ENCODE measurements around the gene ANKRD6. TPM values are rescaled to one million over a fixed set of nuclear protein-coding genes. Genes with fewer than 3 reads are reported as not detected.
A peak's percentile ranks its signal among the peaks of the same experiment; 100 is the strongest.
"Not testable (repeated sequence)": the region's sequence is repeated elsewhere in the genome, so short reads cannot be mapped to it uniquely, and the experiment has no call there.

ANKRD6 gene
- total and polyA plus RNA-seq, 7 experiments from 2014 or later: 0.71 to 6.6 (median 3.3) TPM

GRCh38 chr6:89392823-89393222, 40.1 kb upstream of the ANKRD6 start:
- no peak overlapping the region for H3K27ac Mint-ChIP-seq
- Histone ChIP-seq H3K36me3 (ENCODE audit: control insufficient read depth in 2 of 3, insufficient read depth in 3 of 3, low read length in 3 of 3) (no peaks in the 10 kb centered on the region), H3K4me3 (ENCODE audit: low read length) (no peak overlapping the region), H3K9me3 (ENCODE audit: control insufficient read depth in 2 of 3, low read length in 3 of 3) (no peaks in the 10 kb centered on the region), H3K4me1 (ENCODE audit: control insufficient read depth in 2 of 2, insufficient read depth in 2 of 2, low read length in 2 of 2) (no peaks in the 10 kb centered on the region), H3K27ac (ENCODE audit: low read depth, low read length) (no peak overlapping the region), H3K27me3 (ENCODE audit: control insufficient read depth in 2 of 2, insufficient read depth in 2 of 2, low read length in 2 of 2) (no peaks in the 10 kb centered on the region)
- peaks cover 4 to 13% (median 8%) of the 10 kb centered on the region in 11 donors for H3K9me3 Mint-ChIP-seq
- no peak for DNase-seq
- CTCF ChIA-PET: no interaction called here
- peaks cover 0 to 14% (median 0%) of the 10 kb centered on the region in 5 donors for H3K27me3 Mint-ChIP-seq
- intact Hi-C loops (cut with micrococcal nuclease): no loop called here
- ATAC-seq: no peak
- POLR2A ChIA-PET: no interaction called here
- H3K4me1 Mint-ChIP-seq: peaks cover 0 to 4% (median 0%) of the 10 kb centered on the region in 7 donors
- peaks cover 10 to 12% (median 11%) of the 10 kb centered on the region in 5 donors for H3K36me3 Mint-ChIP-seq
- H3K4me3 Mint-ChIP-seq: no peak overlapping the region

- ChIA-PET CTCF (no interaction called here), POLR2A (no interaction called here)
- H3K4me3 ChIP-seq (ENCODE audit: low read length): no peak overlapping the region
- Mint-ChIP-seq H3K4me3 (no peak overlapping the region), H3K9me3 (peaks cover 4 to 13% (median 8%) of the 10 kb centered on the region in 11 donors), H3K27me3 (peaks cover 0 to 14% (median 0%) of the 10 kb centered on the region in 5 donors), H3K4me1 (peaks cover 0 to 4% (median 0%) of the 10 kb centered on the region in 7 donors), H3K36me3 (peaks cover 10 to 12% (median 11%) of the 10 kb centered on the region in 5 donors), H3K27ac (no peak overlapping the region)
- no peak overlapping the region for H3K27ac ChIP-seq (ENCODE audit: low read depth, low read length)
- H3K9me3 ChIP-seq (ENCODE audit: control insufficient read depth in 2 of 3, low read length in 3 of 3): no peaks in the 10 kb centered on the region
- no peaks in the 10 kb centered on the region for H3K36me3 ChIP-seq (ENCODE audit: control insufficient read depth in 2 of 3, insufficient read depth in 3 of 3, low read length in 3 of 3)
- intact Hi-C loops (cut with micrococcal nuclease): no loop called here
- no peaks in the 10 kb centered on the region for H3K4me1 ChIP-seq (ENCODE audit: control insufficient read depth in 2 of 2, insufficient read depth in 2 of 2, low read length in 2 of 2)
- ATAC-seq (no peak), DNase-seq (no peak)
- H3K27me3 ChIP-seq (ENCODE audit: control insufficient read depth in 2 of 2, insufficient read depth in 2 of 2, low read length in 2 of 2): no peaks in the 10 kb centered on the region
These were observed 39.3 kb upstream of the ANKRD6 start for GRCh38 chr6:89393659-89394058.

- ATAC-seq; intact Hi-C loops (cut with micrococcal nuclease); CTCF ChIA-PET; H3K27ac Mint-ChIP-seq; H3K4me3 Mint-ChIP-seq; H3K27ac ChIP-seq (ENCODE audit: low read depth, low read length); H3K4me3 ChIP-seq (ENCODE audit: low read length); H3K4me1 Mint-ChIP-seq; H3K9me3 ChIP-seq (ENCODE audit: control insufficient read depth in 2 of 3, low read length in 3 of 3); H3K27me3 ChIP-seq (ENCODE audit: control insufficient read depth in 2 of 2, insufficient read depth in 2 of 2, low read length in 2 of 2); H3K4me1 ChIP-seq (ENCODE audit: control insufficient read depth in 2 of 2, insufficient read depth in 2 of 2, low read length in 2 of 2); H3K36me3 ChIP-seq (ENCODE audit: control insufficient read depth in 2 of 3, insufficient read depth in 3 of 3, low read length in 3 of 3); DNase-seq; POLR2A ChIA-PET: not testable (repeated sequence)
- peaks cover 4 to 12% (median 8%) of the 10 kb centered on the region in 11 donors for H3K9me3 Mint-ChIP-seq
- peaks cover 0 to 14% (median 0%) of the 10 kb centered on the region in 5 donors for H3K27me3 Mint-ChIP-seq
- H3K36me3 Mint-ChIP-seq: peaks cover 10 to 11% (median 10%) of the 10 kb centered on the region in 5 donors
These were observed 35.1 kb upstream of the ANKRD6 start for GRCh38 chr6:89397884-89398283.

- no peak overlapping the region for H3K4me3 Mint-ChIP-seq
- ChIA-PET POLR2A (no interaction called here), CTCF (interaction anchor here (0.6 kb wide), 1 partner anchor 21 kb away, joined by 9 read pairs; no protein-coding TSS in a partner anchor)
- no peak overlapping the region for H3K27ac ChIP-seq (ENCODE audit: low read depth, low read length)
- intact Hi-C loops (cut with micrococcal nuclease): no loop called here
- no peaks in the 10 kb centered on the region for H3K4me1 ChIP-seq (ENCODE audit: control insufficient read depth in 2 of 2, insufficient read depth in 2 of 2, low read length in 2 of 2)
- H3K9me3 ChIP-seq (ENCODE audit: control insufficient read depth in 2 of 3, low read length in 3 of 3): no peaks in the 10 kb centered on the region
- H3K27me3 ChIP-seq (ENCODE audit: control insufficient read depth in 2 of 2, insufficient read depth in 2 of 2, low read length in 2 of 2): no peaks in the 10 kb centered on the region
- peaks cover 0 to 5% (median 0%) of the 10 kb centered on the region in 7 donors for H3K4me1 Mint-ChIP-seq
- peaks cover 0 to 2% (median under 1%) of the 10 kb centered on the region in 5 donors for H3K36me3 Mint-ChIP-seq
- no peak overlapping the region for H3K27ac Mint-ChIP-seq
- H3K9me3 Mint-ChIP-seq: peaks cover 0 to 4% (median under 1%) of the 10 kb centered on the region in 11 donors
- DNase-seq: no peak
- peaks cover 0 to 6% (median 0%) of the 10 kb centered on the region in 5 donors for H3K27me3 Mint-ChIP-seq
- ATAC-seq: no peak
- no peaks in the 10 kb centered on the region for H3K36me3 ChIP-seq (ENCODE audit: control insufficient read depth in 2 of 3, insufficient read depth in 3 of 3, low read length in 3 of 3)
- no peak overlapping the region for H3K4me3 ChIP-seq (ENCODE audit: low read length)
These were observed 34.0 kb upstream of the ANKRD6 start for GRCh38 chr6:89398762-89399525.

- Mint-ChIP-seq H3K27me3 (peaks cover 0 to 3% (median 0%) of the 10 kb centered on the region in 5 donors), H3K9me3 (peaks cover 0 to 4% (median 0%) of the 10 kb centered on the region in 11 donors), H3K4me3 (no peak overlapping the region), H3K36me3 (peaks cover 0 to 2% (median 0%) of the 10 kb centered on the region in 5 donors), H3K4me1 (peaks cover 0 to 5% (median 0%) of the 10 kb centered on the region in 7 donors), H3K27ac (no peak overlapping the region)
- DNase-seq (no peak), ATAC-seq (no peak)
- no peaks in the 10 kb centered on the region for H3K9me3 ChIP-seq (ENCODE audit: control insufficient read depth in 2 of 3, low read length in 3 of 3)
- H3K36me3 ChIP-seq (ENCODE audit: control insufficient read depth in 2 of 3, insufficient read depth in 3 of 3, low read length in 3 of 3): no peaks in the 10 kb centered on the region
- H3K4me3 ChIP-seq (ENCODE audit: low read length): no peak overlapping the region
- H3K4me1 ChIP-seq (ENCODE audit: control insufficient read depth in 2 of 2, insufficient read depth in 2 of 2, low read length in 2 of 2): no peaks in the 10 kb centered on the region
- no peaks in the 10 kb centered on the region for H3K27me3 ChIP-seq (ENCODE audit: control insufficient read depth in 2 of 2, insufficient read depth in 2 of 2, low read length in 2 of 2)
- H3K27ac ChIP-seq (ENCODE audit: low read depth, low read length): no peak overlapping the region
- intact Hi-C loops (cut with micrococcal nuclease): no loop called here
- POLR2A ChIA-PET: no interaction called here
- CTCF ChIA-PET: no interaction called here
These were observed 32.9 kb upstream of the ANKRD6 start for GRCh38 chr6:89400050-89400449.

- CTCF ChIA-PET: no interaction called here
- H3K36me3 Mint-ChIP-seq: peaks cover 0 to 2% (median 0%) of the 10 kb centered on the region in 5 donors
- POLR2A ChIA-PET: no interaction called here
- no peaks in the 10 kb centered on the region for H3K27me3 ChIP-seq (ENCODE audit: control insufficient read depth in 2 of 2, insufficient read depth in 2 of 2, low read length in 2 of 2)
- ATAC-seq (no peak), DNase-seq (no peak)
- no peaks in the 10 kb centered on the region for H3K4me1 ChIP-seq (ENCODE audit: control insufficient read depth in 2 of 2, insufficient read depth in 2 of 2, low read length in 2 of 2)
- peaks cover 0 to 4% (median 0%) of the 10 kb centered on the region in 11 donors for H3K9me3 Mint-ChIP-seq
- H3K4me1 Mint-ChIP-seq: peaks cover 0 to 5% (median under 1%) of the 10 kb centered on the region in 7 donors
- no peak overlapping the region for H3K4me3 Mint-ChIP-seq
- intact Hi-C loops (cut with micrococcal nuclease): no loop called here
- no peaks in the 10 kb centered on the region for H3K9me3 ChIP-seq (ENCODE audit: control insufficient read depth in 2 of 3, low read length in 3 of 3)
- H3K36me3 ChIP-seq (ENCODE audit: control insufficient read depth in 2 of 3, insufficient read depth in 3 of 3, low read length in 3 of 3): no peaks in the 10 kb centered on the region
- peak overlapping the region in 1 of 9 donors; percentile 37 for H3K27ac Mint-ChIP-seq
- H3K4me3 ChIP-seq (ENCODE audit: low read length): no peak overlapping the region
- H3K27me3 Mint-ChIP-seq: no peaks in the 10 kb centered on the region
- no peak overlapping the region for H3K27ac ChIP-seq (ENCODE audit: low read depth, low read length)
These were observed 32.0 kb upstream of the ANKRD6 start for GRCh38 chr6:89400912-89401399.

All from naive thymus-derived CD4-positive, alpha-beta T cell (primary cell).